HG03342 (cell line): ENCODE measurements around the gene TVP23C.
"Not testable (repeated sequence)": the region's sequence is repeated elsewhere in the genome, so short reads cannot be mapped to it uniquely, and the experiment has no call there.

Experiments used
- ATAC-seq: cut with Tn5 transposase; IDR thresholded peaks from one replicate; pipeline ENCODE4 v1.9.1; 2021; ENCODE audit warnings: mild to moderate bottlenecking, moderate library complexity; ENCODE audit not compliant: unreplicated experiment

TVP23C gene

DNA sequence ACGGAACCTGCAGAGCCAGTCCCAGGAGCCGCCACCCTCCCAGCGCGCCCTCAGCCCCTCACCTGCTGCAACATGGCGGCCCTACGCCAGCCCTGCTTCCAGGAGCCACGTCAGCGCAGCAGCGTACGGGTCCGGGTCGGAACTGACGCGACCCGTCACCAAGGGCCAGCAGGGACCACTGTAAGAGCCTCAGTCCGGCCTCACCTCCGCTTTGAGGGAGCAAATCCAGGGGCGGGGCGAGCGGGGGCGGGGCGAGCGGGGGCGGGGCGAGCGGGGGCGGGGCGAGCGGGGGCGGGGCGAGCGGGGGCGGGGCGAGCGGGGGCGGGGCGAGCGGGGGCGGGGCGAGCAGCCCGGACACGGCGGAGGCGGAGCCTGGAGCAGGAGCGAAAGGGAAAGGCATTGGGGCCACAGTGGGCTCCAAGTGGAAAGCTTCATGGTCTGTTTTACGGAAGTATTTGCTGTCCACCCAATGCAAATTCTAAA is at the start of gene TVP23C:
TSS of gene TVP23C (minus strand) at position 109 of the 483 bp plus-strand sequence. CDS start at position 74, 35 bp downstream.
- peak; percentile 79 for ATAC-seq

DNA sequence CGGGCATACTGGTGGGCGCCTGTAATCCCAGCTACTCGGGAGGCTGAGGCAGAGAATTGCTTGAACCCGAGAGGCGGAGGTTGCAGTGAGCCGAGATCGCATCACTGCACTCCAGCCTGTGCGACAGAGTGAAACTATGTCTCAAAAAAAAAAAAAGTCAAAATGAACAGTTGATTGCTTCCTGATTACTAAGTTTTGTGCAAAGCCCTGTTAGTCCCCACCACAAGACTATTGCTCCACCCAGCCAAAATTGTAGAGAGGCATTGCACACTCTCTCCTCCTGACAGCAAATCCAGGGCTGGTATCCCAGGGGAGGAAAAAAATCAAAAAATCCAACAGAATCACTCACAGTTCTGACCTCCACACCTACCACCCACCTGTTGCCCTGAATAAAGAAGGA is 29.7 kb upstream of the TVP23C start:
- ATAC-seq = not testable (repeated sequence)

DNA sequence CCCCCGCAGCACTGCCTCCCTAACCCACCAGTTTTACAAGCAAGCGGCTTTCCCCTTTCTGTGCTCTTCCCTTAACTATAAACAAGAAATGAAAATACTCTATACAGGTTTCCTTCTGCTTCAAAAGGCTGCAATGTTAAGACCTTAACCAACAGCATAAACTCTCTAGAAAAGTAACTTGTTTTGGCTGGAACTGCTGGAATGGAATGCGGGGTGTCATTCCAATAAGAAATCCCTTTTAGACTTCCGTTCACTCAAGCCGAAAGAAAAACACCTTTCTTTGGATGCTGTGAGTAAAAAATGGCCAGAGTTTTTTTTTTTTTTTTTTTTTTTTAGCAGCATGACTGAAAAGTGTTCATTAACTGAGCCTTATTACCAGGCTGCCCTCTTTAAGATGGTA is 28.7 kb upstream of the TVP23C start:
- ATAC-seq = not testable (repeated sequence)

- ATAC-seq = not testable (repeated sequence)
Measured at GRCh38 chr17:15590844-15591243, 27.6 kb upstream of the TVP23C start.

DNA sequence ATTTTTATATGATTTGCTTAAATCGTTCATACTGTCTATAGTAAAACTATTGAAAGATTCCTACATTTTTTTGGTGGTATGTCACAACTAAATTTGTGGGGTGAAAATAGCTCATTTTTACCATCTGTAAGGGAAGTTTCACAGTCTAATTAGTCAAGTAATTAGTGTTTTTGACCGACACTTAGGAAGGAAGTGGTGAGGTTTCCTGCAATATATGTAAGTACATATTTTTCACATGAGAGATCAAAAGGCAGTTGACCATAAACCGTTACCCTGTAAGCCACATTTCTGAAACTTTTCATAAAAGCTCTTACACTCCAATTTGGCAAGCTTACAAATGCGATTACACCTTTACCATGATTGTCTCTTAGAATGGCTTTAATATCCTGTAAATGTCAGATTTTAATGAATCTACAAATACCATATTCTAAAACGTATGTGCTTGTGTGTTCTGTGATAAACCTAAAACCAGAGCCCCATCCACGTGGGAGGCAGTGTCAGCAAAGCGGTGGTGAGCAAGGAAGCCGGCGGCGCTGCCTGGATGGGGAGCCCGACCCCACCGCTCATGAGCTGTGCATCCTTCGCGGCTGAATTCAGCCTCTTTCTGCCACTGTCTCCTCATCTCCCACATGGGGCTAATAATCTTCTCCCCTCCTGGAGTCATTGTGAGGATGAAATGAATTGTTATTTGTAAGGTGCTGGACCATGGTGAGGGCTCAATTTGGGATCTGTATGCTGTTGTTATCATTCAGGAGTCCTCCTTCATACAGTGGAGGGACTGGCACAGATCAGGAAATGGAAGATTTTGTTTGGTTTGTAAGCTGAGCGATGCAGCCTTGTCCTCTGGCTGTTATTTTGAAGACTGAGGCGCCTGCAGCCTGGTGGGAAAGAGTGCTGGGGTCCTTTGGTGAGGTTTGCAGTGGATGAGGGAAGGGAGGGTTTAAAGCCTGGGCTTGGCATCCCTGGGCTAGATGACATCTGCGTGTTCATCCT is 26.6 kb upstream of the TVP23C start:
- not testable (repeated sequence) for ATAC-seq

DNA sequence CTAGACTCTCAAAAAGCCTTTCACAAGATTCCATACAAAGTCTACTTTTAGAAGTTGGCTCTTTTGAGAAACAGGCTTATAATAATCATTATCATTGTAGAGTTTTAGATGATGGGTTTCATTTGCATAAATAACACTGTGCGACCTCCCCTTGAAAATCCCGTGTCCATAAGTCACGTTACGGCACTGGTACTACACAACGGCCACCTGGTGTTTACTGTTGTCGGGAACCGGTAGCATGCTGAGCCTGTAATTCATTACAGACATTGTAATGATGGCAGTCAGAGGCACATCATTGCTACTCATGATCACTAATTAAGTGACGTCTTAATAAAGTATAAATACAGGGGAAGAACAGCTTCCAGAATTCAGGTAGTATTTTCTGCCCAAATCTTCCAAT is 24.7 kb upstream of the TVP23C start:
- ATAC-seq = not testable (repeated sequence)

GRCh38 chr17:15583313-15583712 is 20.0 kb upstream of the TVP23C start:
- not testable (repeated sequence) for ATAC-seq

DNA sequence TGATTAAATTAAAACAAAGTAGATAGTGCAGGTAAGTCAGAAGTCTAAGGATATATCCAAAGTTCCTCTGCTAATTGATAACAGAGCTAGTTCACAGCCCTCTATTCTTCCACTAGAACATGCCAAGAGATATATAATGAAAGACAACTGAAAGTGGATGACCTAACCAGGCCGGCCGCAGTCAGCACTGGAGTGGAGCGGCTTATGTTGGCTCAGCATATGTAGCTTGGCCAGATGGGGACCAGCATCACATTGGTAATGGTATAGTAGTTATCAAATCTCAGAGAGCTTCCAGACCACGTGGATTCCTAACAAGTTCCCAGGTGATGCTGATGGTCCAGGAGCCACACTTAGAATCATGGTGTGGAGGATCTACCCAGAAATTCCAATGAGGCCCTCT is 18.2 kb upstream of the TVP23C start:
- ATAC-seq = not testable (repeated sequence)

- ATAC-seq = not testable (repeated sequence)
Measured at GRCh38 chr17:15576848-15577247, 13.6 kb upstream of the TVP23C start.

- not testable (repeated sequence) for ATAC-seq
Measured at GRCh38 chr17:15574660-15575059, 11.4 kb upstream of the TVP23C start.

- ATAC-seq = not testable (repeated sequence)
Measured at GRCh38 chr17:15573870-15574269, 10.6 kb upstream of the TVP23C start.

GRCh38 chr17:15562613-15563374 is 489 bp downstream of the TVP23C start:
- ATAC-seq = peak; percentile 11

DNA sequence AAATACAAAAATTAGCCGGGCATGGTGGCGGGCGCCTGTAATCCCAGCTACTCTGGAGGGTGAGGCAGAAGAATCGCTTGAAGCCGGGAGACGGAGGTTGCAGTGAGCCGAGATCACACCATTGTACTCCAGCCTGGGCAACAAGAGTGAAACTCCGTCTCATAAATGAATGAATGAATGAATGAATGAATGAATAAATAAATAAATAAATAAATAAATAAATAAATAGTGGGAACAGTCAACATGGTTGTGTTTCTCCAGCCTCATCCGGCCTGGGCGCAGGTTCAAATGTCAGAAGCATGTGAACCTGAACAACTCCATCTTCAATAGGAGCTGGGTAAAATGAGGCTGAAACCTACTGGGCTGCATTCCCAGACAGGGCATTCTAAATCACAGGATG is 1.8 kb downstream of the TVP23C start:
- ATAC-seq = not testable (repeated sequence)

DNA sequence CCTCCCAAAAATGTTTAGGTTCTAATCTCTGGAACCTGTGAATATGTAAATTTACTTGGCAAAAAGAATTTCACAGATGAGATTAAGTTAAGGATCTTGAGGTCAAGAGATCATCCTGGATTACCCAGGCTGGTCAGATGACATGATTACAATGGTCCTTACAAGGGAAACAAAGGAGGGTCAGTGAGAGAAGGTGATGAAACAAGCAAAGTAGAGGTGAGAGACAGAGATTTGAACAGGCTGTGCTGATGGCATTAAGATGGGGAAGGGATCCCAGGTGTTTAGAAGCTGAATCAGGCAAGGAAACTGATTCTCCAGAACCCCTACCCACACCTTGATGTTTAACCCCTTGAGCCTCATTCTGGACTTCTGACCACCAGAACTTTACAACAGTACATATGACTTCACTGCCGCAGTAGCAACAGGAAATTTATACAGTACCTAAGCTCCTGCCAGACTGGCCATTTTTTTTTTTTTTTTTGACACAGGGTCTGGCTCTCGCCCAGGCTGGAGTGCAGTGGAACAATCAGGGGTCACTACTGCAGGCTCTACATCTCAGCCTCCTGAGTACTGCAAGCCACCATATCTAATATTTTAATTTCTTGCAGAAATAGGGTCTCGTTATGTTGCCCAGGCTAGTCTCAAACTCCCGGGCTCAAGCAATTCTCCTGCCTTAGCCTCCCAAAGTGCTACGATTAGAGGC is 4.7 kb downstream of the TVP23C start:
- ATAC-seq = not testable (repeated sequence)

DNA sequence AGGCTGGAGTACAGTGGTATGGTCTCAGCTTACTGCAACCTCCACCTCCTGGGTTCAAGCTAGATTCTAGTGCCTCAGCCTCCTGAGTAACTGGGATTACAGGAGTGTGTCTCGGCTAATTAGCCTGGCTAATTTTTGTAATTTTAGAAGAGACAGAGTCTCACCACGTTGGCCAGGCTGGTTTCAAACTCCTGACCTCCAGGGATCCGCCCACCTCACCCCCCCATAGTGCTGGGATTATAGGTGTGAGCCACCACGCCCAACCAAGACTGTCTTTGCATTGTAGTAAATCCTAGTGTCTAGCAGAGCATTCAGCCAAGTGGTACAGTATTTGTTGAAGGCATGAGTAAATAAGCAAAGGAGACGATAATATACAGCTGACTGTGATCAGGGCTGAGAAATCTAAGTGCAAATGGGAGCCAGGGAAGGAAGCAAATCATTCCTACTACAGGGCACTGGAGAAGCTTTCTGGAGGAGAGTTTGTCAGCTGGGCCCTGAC is 5.9 kb downstream of the TVP23C start:
- ATAC-seq = not testable (repeated sequence)

DNA sequence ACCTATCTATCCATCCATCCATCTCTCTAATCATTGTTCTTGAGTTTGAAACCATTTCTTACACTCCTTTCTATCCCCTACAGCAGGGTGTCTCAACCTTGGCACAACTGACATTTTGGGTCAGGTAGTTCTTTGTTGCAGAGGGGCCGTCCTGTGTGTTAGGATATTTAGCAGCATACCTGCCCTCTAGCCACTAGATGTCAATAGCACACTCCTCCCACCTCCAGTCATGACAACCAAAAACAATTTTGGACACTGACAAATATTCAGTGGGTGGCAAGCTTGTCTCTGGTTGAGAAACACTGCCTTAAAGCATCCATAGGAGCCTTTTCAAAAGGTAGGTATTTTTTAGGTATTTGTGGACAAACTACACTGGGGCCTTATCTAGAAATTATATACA is 10.4 kb downstream of the TVP23C start:
- not testable (repeated sequence) for ATAC-seq

DNA sequence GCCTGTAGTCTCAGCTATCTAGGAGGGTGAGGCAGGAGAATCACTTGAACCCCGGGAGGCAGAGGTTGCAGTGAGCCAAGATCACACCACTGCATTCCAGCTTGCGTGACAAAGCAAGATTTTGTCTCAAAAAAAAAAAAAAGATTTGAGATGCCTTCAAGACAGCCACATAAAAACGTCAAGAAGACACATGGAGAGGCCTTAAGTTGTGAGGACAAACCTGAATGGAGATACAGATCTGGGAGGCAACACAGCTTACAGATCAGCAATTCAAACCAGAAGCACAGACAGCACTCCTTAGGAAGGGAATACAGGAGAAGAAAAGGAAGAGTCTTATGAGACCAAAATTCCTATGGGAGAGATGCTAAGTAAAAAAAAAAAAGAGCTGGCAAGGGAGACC is 13.7 kb downstream of the TVP23C start:
- not testable (repeated sequence) for ATAC-seq

GRCh38 chr17:15546604-15547003 is 16.7 kb downstream of the TVP23C start:
- not testable (repeated sequence) for ATAC-seq

- ATAC-seq = not testable (repeated sequence)
Measured at GRCh38 chr17:15540371-15541219, 22.7 kb downstream of the TVP23C start.

DNA sequence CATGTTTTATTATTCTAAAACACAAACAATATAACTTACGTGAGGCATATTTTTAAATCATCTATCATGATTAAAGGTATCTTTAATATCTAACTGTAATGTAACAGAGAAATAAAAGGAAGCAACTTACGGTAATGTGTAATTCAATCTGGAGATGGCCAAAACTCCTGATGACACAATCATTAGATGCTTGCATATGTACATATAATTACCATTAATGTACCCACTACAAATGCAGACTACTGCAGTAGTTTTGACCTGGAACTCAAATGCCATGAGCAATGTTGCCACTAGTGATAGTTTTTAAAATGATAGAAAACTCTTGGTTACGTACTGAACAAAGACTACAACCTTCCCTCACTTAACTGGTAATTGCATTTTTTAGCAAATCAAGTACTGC is 30.2 kb downstream of the TVP23C start:
- not testable (repeated sequence) for ATAC-seq
